ENCODE measurements around the gene GASK1A. TPM values are rescaled to one million over a fixed set of nuclear protein-coding genes. Genes with fewer than 3 reads are reported as not detected.

The GASK1A gene
- total and polyA plus RNA-seq, 2 of the 4 experiments (the other 2 are of a cell fraction) = 0.18 to 0.19 TPM

DNA sequence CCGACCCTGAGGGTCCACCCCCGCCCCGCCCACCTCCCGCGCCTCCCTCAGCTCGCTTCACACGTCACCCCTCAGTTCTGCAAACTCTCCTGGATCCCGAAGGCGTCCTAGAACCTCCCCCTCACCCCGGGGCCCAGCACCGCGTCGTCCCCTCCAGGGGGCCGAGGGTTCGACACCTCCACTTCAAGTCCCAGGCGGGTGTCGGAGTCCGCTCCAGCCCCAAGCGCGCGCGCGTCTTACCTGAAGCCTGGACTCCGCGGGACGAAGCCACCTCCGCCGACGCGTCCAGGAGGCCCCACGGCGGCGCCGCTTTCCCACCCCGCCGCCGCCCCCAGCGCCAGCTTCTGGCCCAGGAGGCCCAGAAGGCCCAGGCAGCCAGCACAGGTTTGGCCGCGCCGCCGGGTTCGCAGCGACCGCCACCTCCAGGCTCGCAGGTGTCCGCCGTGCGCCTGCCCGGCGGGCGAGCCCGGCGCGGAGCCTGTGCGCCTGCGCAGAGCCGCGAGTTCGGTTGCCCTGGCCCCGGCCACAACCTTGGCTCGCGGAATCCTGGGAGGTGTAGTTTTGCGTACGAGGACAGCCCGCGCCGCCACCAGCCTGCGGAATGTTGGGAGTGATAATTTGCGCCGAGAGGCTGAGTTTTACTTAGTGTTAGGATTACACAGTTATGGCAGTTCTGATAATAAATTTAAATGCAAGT is 126.6 kb downstream of the GASK1A start, which contains the start of gene POMGNT2:
POMGNT2 (minus strand) TSS at position 484 of the 697 bp plus-strand sequence. CDS start 24,648 bp downstream, outside the sequence.
- CTCF ChIA-PET = interaction anchor here (1.0 kb wide), 1 partner anchor 397 kb away, joined by 3 read pairs; no protein-coding TSS in a partner anchor
- H3K23ac ChIP-seq (ENCODE audit: low read depth, low read length) = no peak within 1 kb of the TSS
- no peak within 1 kb of the TSS for H3K56ac ChIP-seq (ENCODE audit: extremely low read depth, insufficient read depth, low read length)
- intact Hi-C loops (cut with micrococcal nuclease) = no loop called here
- H3K9me1 ChIP-seq (ENCODE audit: insufficient read depth, low read length) = peaks cover 9% of the 10 kb centered on the region; the same call in 1 of the 2 replicates
- H3K27ac ChIP-seq (ENCODE audit: insufficient read depth, low read length) = no peak within 1 kb of the TSS
- no peaks in the 10 kb centered on the region for H3K9me3 ChIP-seq (ENCODE audit: control insufficient read depth, insufficient read depth, low read length)
- peaks cover 3% of the 10 kb centered on the region; the same call in 1 of the 2 replicates for H3K4me1 ChIP-seq (ENCODE audit: control insufficient read depth, insufficient read depth, low read length)
- H3K18ac ChIP-seq (ENCODE audit: low read depth, low read length) = no peak within 1 kb of the TSS
- no peaks in the 10 kb centered on the region for H3K36me3 ChIP-seq (ENCODE audit: control insufficient read depth, insufficient read depth, low read length)
- H3K4me2 ChIP-seq (ENCODE audit: low read depth, low read length) = peak within 1 kb of the TSS; percentile 83
- peak within 1 kb of the TSS; percentile 28 for H3K9ac ChIP-seq (ENCODE audit: low read depth, low read length)
- H2BK120ac ChIP-seq (ENCODE audit: low read depth, low read length) = no peak within 1 kb of the TSS
- peak within 1 kb of the TSS; percentile 86 for H3K4me3 ChIP-seq (ENCODE audit: insufficient read depth, low read depth, low read length)
- no peaks in the 10 kb centered on the region for H4K20me1 ChIP-seq (ENCODE audit: insufficient read depth, low read length)
- no TSS peak for BruUV-seq (replicated peaks)
- no peak for TF ChIP-seq POLR2A (IDR thresholded peaks at IDR 0.05; ENCODE audit: low read depth, low read length)
- 0 out of 2 replicates have a peak, but pooled peaks have one; percentile 12 for TF ChIP-seq MAZ (IDR thresholded peaks at IDR 0.05; ENCODE audit: borderline replicate concordance, low read depth, low read length)
- TF ChIP-seq FOS (IDR thresholded peaks at IDR 0.05; ENCODE audit: low read depth, low read length) = peak; percentile 2; the same call in 1 of the 2 replicates
- WGBS, 2 experiments (ENCODE audit: extremely low coverage in 2 of 2, insufficient read length in 1 of 2) = 0% methylated on average over 34 of the region's 71 CpGs; no CpG with 5 or more reads in 1 of the 2 experiments
- peak within 1 kb of the TSS; percentile 93 for H2AFZ ChIP-seq (replicated peaks; ENCODE audit: low read length, poor library complexity)
- in situ Hi-C loops (cut with MboI; ENCODE audit: low sequenced_read_pairs) = no loop called here
- dilution Hi-C loops (cut with HindIII; ENCODE audit: low sequenced_read_pairs, unreplicated experiment) = no loop called here
- H3K27me3 ChIP-seq (ENCODE audit: control insufficient read depth, insufficient read depth, low read length) = no peaks in the 10 kb centered on the region; the same call in 1 of the 2 replicates
- no peak within 1 kb of the TSS for H2AK5ac ChIP-seq (ENCODE audit: low read depth, low read length)
- peak; percentile 71 for DNase-seq
- H2BK15ac ChIP-seq (ENCODE audit: low read depth, low read length) = no peak within 1 kb of the TSS
- peak within 1 kb of the TSS in 1 of 2 experiments; percentile 28; a peak in 1 of 4 replicates for H4K8ac ChIP-seq (ENCODE audit: low read depth in 2 of 2, low read length in 2 of 2)
- POLR2A ChIA-PET (ENCODE audit: unreplicated experiment) = no interaction called here
- ATAC-seq (ENCODE audit: low read depth) = peak; percentile 99
- H2BK5ac ChIP-seq (ENCODE audit: low read depth, low read length, poor library complexity, severe bottlenecking) = no peak within 1 kb of the TSS
- 0 out of 2 replicates have a peak within 1 kb of the TSS, but pooled peaks have one; percentile 37 for H3K14ac ChIP-seq (replicated peaks; ENCODE audit: low read depth, low read length)
- peak within 1 kb of the TSS; percentile 22; the same call in 1 of the 2 replicates for H4K5ac ChIP-seq (ENCODE audit: low read depth, low read length)
- H3K4ac ChIP-seq (ENCODE audit: low read depth, low read length) = no peak within 1 kb of the TSS; the same call in 1 of the 2 replicates
- peak within 1 kb of the TSS; percentile 82 for H2AK9ac ChIP-seq (replicated peaks; ENCODE audit: low read depth, low read length, poor library complexity)
- no peak within 1 kb of the TSS for H2BK20ac ChIP-seq (ENCODE audit: low read depth, low read length)
- peaks cover 0 to 8% of the 10 kb centered on the region in 2 experiments; a peak in 2 of 4 replicates for H3K79me1 ChIP-seq (ENCODE audit: low read depth in 1 of 2, low read length in 2 of 2)
- H4K91ac ChIP-seq (ENCODE audit: insufficient read depth, low read depth, low read length) = no peak within 1 kb of the TSS

Data from IMR-90 (cell line).